ENCODE measurements around the gene SAMM50.

GRCh38 chr22:44012162-44012561 lies 56.9 kb downstream of the SAMM50 start:
- TF ChIP-seq POLR2AphosphoS5 (IDR thresholded peaks at IDR 0.05; ENCODE audit: low read depth, low read length): no peak
- TF ChIP-seq POLR2A (IDR thresholded peaks at IDR 0.05; ENCODE audit: low read depth, low read length): no peak
- no peak for TF ChIP-seq TAF1 (IDR thresholded peaks at IDR 0.05; ENCODE audit: borderline replicate concordance, low read depth, low read length)
